ENCODE measurements around the gene FLT3. TPM values are rescaled to one million over a fixed set of nuclear protein-coding genes. Genes with fewer than 3 reads are reported as not detected.
A peak's percentile ranks its signal among the peaks of the same experiment; 100 is the strongest.

FLT3 gene
- total and polyA plus RNA-seq, 2 experiments from 2014 or later: 0.10 to 0.29 TPM

DNA sequence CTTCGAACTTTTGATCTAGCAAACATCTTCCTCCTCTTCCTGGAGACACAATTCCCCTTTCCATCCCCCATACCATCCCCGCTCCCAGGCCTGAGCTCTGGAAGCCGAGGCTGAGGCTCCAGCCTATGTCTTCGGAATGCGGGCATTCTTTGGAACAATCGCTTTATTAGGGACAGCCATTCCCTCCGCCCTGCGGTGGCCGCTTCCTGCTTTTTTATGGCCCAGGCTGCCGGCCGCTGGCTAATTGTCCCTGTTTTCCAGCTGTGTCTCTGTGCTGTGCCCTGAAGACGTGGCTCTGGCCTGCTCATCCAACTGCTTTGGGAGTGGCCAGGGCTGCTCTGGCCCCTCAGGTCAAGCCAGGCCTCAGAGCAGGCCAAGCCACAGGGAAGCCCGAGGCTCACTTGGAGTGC, 129.1 kb downstream of the FLT3 start:
- no peak overlapping the region for H3K4me3 ChIP-seq
- H3K4me1 ChIP-seq (ENCODE audit: insufficient read depth): peaks cover 10% of the 10 kb centered on the region
- peaks cover 38% of the 10 kb centered on the region for H3K79me2 ChIP-seq
- H3K27me3 ChIP-seq: peaks cover 98% of the 10 kb centered on the region
- WGBS (ENCODE audit: low lambda C conversion rate, missing lambda C conversion rate): 19% methylated on average over 13 of the region's 13 CpGs
- H2AFZ ChIP-seq: no peak overlapping the region
- H3K36me3 ChIP-seq (replicated peaks; ENCODE audit: insufficient read depth, low read depth): no peaks in the 10 kb centered on the region
- TF ChIP-seq EZH2phosphoT487 (IDR thresholded peaks at IDR 0.05; ENCODE audit: low read depth, severe bottlenecking, unreplicated experiment) (no peak), EZH2 (IDR thresholded peaks at IDR 0.05; ENCODE audit: borderline replicate concordance) (no peak)
- TF ChIP-seq, protein P1, sequence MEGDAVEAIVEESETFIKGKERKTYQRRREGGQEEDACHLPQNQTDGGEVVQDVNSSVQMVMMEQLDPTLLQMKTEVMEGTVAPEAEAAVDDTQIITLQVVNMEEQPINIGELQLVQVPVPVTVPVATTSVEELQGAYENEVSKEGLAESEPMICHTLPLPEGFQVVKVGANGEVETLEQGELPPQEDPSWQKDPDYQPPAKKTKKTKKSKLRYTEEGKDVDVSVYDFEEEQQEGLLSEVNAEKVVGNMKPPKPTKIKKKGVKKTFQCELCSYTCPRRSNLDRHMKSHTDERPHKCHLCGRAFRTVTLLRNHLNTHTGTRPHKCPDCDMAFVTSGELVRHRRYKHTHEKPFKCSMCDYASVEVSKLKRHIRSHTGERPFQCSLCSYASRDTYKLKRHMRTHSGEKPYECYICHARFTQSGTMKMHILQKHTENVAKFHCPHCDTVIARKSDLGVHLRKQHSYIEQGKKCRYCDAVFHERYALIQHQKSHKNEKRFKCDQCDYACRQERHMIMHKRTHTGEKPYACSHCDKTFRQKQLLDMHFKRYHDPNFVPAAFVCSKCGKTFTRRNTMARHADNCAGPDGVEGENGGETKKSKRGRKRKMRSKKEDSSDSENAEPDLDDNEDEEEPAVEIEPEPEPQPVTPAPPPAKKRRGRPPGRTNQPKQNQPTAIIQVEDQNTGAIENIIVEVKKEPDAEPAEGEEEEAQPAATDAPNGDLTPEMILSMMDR (IDR thresholded peaks at IDR 0.05; ENCODE audit: poor library complexity): no peak
- peaks cover 6% of the 10 kb centered on the region for H4K20me1 ChIP-seq (ENCODE audit: insufficient read depth, poor library complexity, severe bottlenecking)
- H3K9me3 ChIP-seq (ENCODE audit: low read depth): no peaks in the 10 kb centered on the region
- no peaks in the 10 kb centered on the region for H3K9me2 ChIP-seq (replicated peaks; ENCODE audit: insufficient read depth)
- DNase-seq (ENCODE audit: low spot score): peak; percentile 57
- peak overlapping the region; percentile 63 for H3K4me2 ChIP-seq
- peak overlapping the region; percentile 87 for H3K27ac ChIP-seq

DNA sequence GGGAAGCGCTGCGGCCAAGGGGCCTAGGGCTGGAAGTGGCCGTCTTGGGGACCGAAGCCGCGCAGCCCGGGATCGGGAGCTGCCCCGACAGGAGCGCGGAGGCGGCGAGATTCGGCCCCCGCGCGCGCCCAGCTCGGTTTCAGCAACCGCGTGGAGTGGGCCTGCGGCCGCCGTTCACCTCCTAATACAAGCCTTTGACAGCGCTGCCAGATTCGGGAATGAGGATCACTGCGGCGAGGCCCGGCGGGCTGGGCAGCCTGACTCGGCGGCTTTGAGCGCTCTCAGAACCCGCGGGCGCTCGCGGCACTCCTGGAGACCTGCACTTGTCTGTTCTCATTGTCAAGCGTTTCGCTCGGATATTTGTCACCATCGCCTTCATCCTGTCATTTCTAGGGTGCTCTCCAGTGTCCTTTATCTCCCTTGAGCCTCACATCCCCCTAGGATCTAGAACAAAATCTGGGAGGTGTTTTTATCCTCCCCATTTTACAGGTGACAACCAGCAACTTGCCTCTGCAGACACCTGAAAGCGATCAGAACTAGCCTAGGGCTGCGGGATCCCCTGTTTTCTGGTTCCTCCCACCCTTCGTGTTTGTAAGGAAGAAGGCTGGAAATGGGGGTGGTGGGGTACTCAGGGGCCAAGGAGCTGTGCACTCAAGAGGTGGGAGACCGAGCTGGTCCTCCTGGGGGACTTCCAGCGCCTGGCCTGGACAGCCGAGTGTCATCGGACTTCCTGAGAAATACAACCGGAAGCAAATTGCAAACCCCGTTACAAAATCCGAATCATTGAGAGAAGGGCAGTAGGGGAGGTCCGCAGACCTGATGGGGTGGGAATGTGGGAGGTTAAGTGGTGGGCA, 129.8 kb downstream of the FLT3 start:
- Histone ChIP-seq H3K27ac (peak overlapping the region; percentile 87), H3K27me3 (peaks cover 98% of the 10 kb centered on the region), H3K79me2 (peaks cover 43% of the 10 kb centered on the region), H4K20me1 (ENCODE audit: insufficient read depth, poor library complexity, severe bottlenecking) (peaks cover 6% of the 10 kb centered on the region), H3K4me2 (peak overlapping the region; percentile 63), H3K9me2 (replicated peaks; ENCODE audit: insufficient read depth) (no peaks in the 10 kb centered on the region), H2AFZ (peak overlapping the region; percentile 40), H3K36me3 (replicated peaks; ENCODE audit: insufficient read depth, low read depth) (no peaks in the 10 kb centered on the region), H3K4me3 (no peak overlapping the region), H3K4me1 (ENCODE audit: insufficient read depth) (peaks cover 10% of the 10 kb centered on the region), H3K9me3 (ENCODE audit: low read depth) (no peaks in the 10 kb centered on the region)
- TF ChIP-seq, protein P1 (IDR thresholded peaks at IDR 0.05; ENCODE audit: poor library complexity): no peak
- TF ChIP-seq EZH2phosphoT487 (IDR thresholded peaks at IDR 0.05; ENCODE audit: low read depth, severe bottlenecking, unreplicated experiment) (peak; percentile 17), EZH2 (IDR thresholded peaks at IDR 0.05; ENCODE audit: borderline replicate concordance) (peak; percentile 92)
- WGBS (ENCODE audit: low lambda C conversion rate, missing lambda C conversion rate): 14% methylated on average over 51 of the region's 53 CpGs
- DNase-seq (ENCODE audit: low spot score): no peak

DNA sequence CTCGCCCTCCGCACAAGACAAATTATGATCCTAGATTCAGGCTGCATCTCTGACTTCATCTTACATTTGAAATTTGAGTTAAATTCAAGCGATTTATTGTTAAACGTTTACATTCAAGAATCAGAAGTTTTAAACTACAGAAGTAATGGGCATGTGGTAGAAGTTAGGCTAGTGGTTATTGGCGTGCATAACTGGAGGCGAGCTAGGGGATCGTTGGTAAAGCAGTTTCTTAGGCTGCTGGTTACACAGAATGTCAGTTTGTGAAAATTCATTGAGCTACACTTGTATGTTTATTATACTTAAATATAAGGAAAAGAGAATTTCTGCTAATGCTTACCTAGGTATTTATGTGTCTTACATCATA, 130.5 kb downstream of the FLT3 start:
- DNase-seq (ENCODE audit: low spot score): no peak
- Histone ChIP-seq H2AFZ (no peak overlapping the region), H3K36me3 (replicated peaks; ENCODE audit: insufficient read depth, low read depth) (no peaks in the 10 kb centered on the region), H3K4me2 (peak overlapping the region; percentile 63), H4K20me1 (ENCODE audit: insufficient read depth, poor library complexity, severe bottlenecking) (peaks cover 6% of the 10 kb centered on the region), H3K9me3 (ENCODE audit: low read depth) (no peaks in the 10 kb centered on the region), H3K4me1 (ENCODE audit: insufficient read depth) (peaks cover 10% of the 10 kb centered on the region), H3K9me2 (replicated peaks; ENCODE audit: insufficient read depth) (no peaks in the 10 kb centered on the region), H3K27ac (peak overlapping the region; percentile 87), H3K4me3 (no peak overlapping the region), H3K27me3 (peaks cover 98% of the 10 kb centered on the region), H3K79me2 (peaks cover 51% of the 10 kb centered on the region)
- 12% methylated on average over 7 of the region's 7 CpGs for WGBS (ENCODE audit: low lambda C conversion rate, missing lambda C conversion rate)
- TF ChIP-seq EZH2phosphoT487 (IDR thresholded peaks at IDR 0.05; ENCODE audit: low read depth, severe bottlenecking, unreplicated experiment): no peak
- TF ChIP-seq EZH2 (IDR thresholded peaks at IDR 0.05; ENCODE audit: borderline replicate concordance): no peak
- TF ChIP-seq, protein P1 (IDR thresholded peaks at IDR 0.05; ENCODE audit: poor library complexity): no peak

Data from hepatocyte (in vitro differentiated cells).